K562 (cell line): ENCODE measurements around the gene IPPK. TPM values are rescaled to one million over a fixed set of nuclear protein-coding genes. Genes with fewer than 3 reads are reported as not detected.

Experiments used
- ATAC-seq: fragments of 200-7000 bp; cut with Tn5 transposase; 3 replicates; pipeline ENCODE4 v1.9.1; 2020; ENCODE audit warnings: moderate library complexity
- BruUV-seq: library from RNA; stranded (reverse); fragments of 400-500 nt; replicated peaks from 2 replicates; lab custom pipeline; 2021; lab: Mats Ljungman, UMichigan
- CTCF ChIA-PET: fragments of 300-600 bp; formaldehyde crosslinking; extraction: SDS; loops from one replicate; lab custom pipeline; 2021; ENCODE audit warnings: low intra/inter-chr PET ratio; lab: Yijun Ruan, JAX
- POLR2A ChIA-PET: fragments of 300-600, 350-650 bp; sonication (Branson Sonifier 250); formaldehyde crosslinking; extraction: SDS; loops from one replicate; lab custom pipeline; 2021; ENCODE audit warnings: antibody characterized with exemption, inconsistent platforms; lab: Yijun Ruan, JAX
- DNase-seq, 4 experiments: peaks; one replicate each; pipeline versions ENCODE4 v3.0.0 to v3.0.0-alpha.2; 2011 to 2018; ENCODE audit warnings: low spot score in 3 of 4, mixed read lengths in 3 of 4; ENCODE audit errors: extremely low read depth in 1 of 4
- FAIRE-seq: peaks from 2 replicates; lab custom pipeline; 2011; peaks lifted over from hg19 to GRCh38; lab: Jason Lieb, UNC
- H2AFZ ChIP-seq: 2 replicates; pipeline ENCODE4 v1.6.0; 2011; ENCODE audit warnings: low read depth, low read length, control low read depth, inconsistent platforms
- H3K27ac ChIP-seq: fragments of 200-600 bp; 3 replicates; pipeline ENCODE4 v1.8.0; 2011; ENCODE audit warnings: low read depth, mild to moderate bottlenecking, control low read depth, inconsistent platforms, low read length, moderate library complexity, mixed read lengths; ENCODE audit errors: extremely low read depth
- H3K27me3 ChIP-seq, 2 experiments: fragments of 300-600 bp in 1 of 2; 2 replicates in 1 of 2; 3 replicates in 1 of 2; pipeline versions ENCODE4 v1.6.0 to v1.8.0; 2011; ENCODE audit warnings: inconsistent platforms in 2 of 2, low read length in 2 of 2, mild to moderate bottlenecking in 1 of 2, mixed read lengths in 1 of 2, moderate library complexity in 1 of 2; ENCODE audit not compliant: control insufficient read depth in 2 of 2, insufficient read depth in 2 of 2
- H3K36me3 ChIP-seq: fragments of 300-600 bp; 3 replicates; pipeline ENCODE4 v1.8.0; 2011; ENCODE audit warnings: mild to moderate bottlenecking, low read length, inconsistent platforms; ENCODE audit not compliant: control insufficient read depth, insufficient read depth
- H3K4me1 ChIP-seq, 2 experiments: fragments of 200-600 bp in 1 of 2; replicated peaks in 1 of 2; 2 replicates in 1 of 2; 3 replicates in 1 of 2; pipeline versions ENCODE4 v1.5.1 to v1.8.0; 2011; ENCODE audit warnings: inconsistent platforms in 2 of 2, low read length in 2 of 2, mild to moderate bottlenecking in 1 of 2, mixed read lengths in 1 of 2, moderate library complexity in 1 of 2; ENCODE audit not compliant: control insufficient read depth in 2 of 2, insufficient read depth in 2 of 2
- H3K4me2 ChIP-seq: 2 replicates; pipeline ENCODE4 v1.6.1; 2011; ENCODE audit warnings: low read length, control low read depth, inconsistent platforms, mixed read lengths; ENCODE audit not compliant: insufficient read depth
- H3K4me3 ChIP-seq: fragments of 200-600 bp; sonication (generic), shearing (Covaris generic); 2 replicates; pipeline ENCODE4 v1.5.1; 2016; ENCODE audit warnings: control low read depth, inconsistent platforms
- H3K79me2 ChIP-seq: fragments of 200-600 bp; 3 replicates; pipeline ENCODE4 v1.8.0; 2011; ENCODE audit warnings: low read length, inconsistent platforms; ENCODE audit not compliant: control insufficient read depth, insufficient read depth
- H3K9ac ChIP-seq, 2 experiments: 2 replicates each; pipeline versions ENCODE4 v1.6.0 to v1.6.1; 2011; ENCODE audit warnings: low read depth in 2 of 2, low read length in 2 of 2, control low read depth in 1 of 2, inconsistent platforms in 1 of 2, mild to moderate bottlenecking in 1 of 2, mixed read lengths in 1 of 2; ENCODE audit not compliant: insufficient read depth in 1 of 2
- H3K9me1 ChIP-seq: one replicate; pipeline ENCODE4 v1.6.0; 2011; ENCODE audit warnings: inconsistent platforms, mild to moderate bottlenecking, low read length, moderate library complexity; ENCODE audit not compliant: control insufficient read depth, insufficient read depth
- H3K9me3 ChIP-seq: replicated peaks from 2 replicates; pipeline ENCODE4 v1.5.1; 2011; ENCODE audit warnings: low read depth, low read length, inconsistent platforms; ENCODE audit not compliant: control insufficient read depth, insufficient read depth
- H4K20me1 ChIP-seq: replicated peaks from 2 replicates; pipeline ENCODE4 v1.6.1; 2011; ENCODE audit warnings: low read length, inconsistent platforms, mixed read lengths; ENCODE audit not compliant: control insufficient read depth, insufficient read depth
- E2F3 ChIP-seq: fragments of 250-450 bp; sonication (Bioruptor Pico); IDR thresholded peaks from 2 replicates; pipeline ENCODE4 v1.4.0; 2020; ENCODE audit warnings: mild to moderate bottlenecking
- ETV1 ChIP-seq: fragments of 450-650 bp; conservative IDR thresholded peaks from 2 replicates; pipeline ENCODE4 v1.6.1; 2016; ENCODE audit warnings: missing genetic modification characterization, control low read depth, low read depth, missing compliant biosample characterization
- FOXA3 ChIP-seq, 2 experiments: fragments of 450-650 bp in 1 of 2; sonication (generic) in 1 of 2; formaldehyde crosslinking; IDR thresholded peaks in 1 of 2; conservative IDR thresholded peaks in 1 of 2; 2 replicates each; pipeline versions ENCODE4 v1.4.0 to v1.8.0; 2020 to 2022; ENCODE audit warnings: mild to moderate bottlenecking in 2 of 2, missing genetic modification reagents in 1 of 2
- GATA2 ChIP-seq: sonication (generic); formaldehyde crosslinking; IDR thresholded peaks from 2 replicates; pipeline ENCODE4 v1.4.0; 2020; ENCODE audit warnings: mild to moderate bottlenecking, missing genetic modification reagents
- MTA1 ChIP-seq: fragments of 450-650 bp; IDR thresholded peaks from 2 replicates; pipeline ENCODE4 v1.6.1; 2017; ENCODE audit warnings: borderline replicate concordance
- POLR2H ChIP-seq: IDR thresholded peaks from 2 replicates; pipeline ENCODE4 v1.6.1; 2016; ENCODE audit warnings: missing genetic modification characterization, low read depth, mild to moderate bottlenecking, control low read depth, missing compliant biosample characterization, moderate library complexity
- TFAM ChIP-seq: fragments of 250-450 bp; sonication (Bioruptor Pico); conservative IDR thresholded peaks from 2 replicates; pipeline ENCODE4 v1.5.0; 2021; ENCODE audit warnings: mild to moderate bottlenecking, moderate library complexity
- THRB ChIP-seq: fragments of 450-650 bp; formaldehyde crosslinking; conservative IDR thresholded peaks from 2 replicates; pipeline ENCODE4 v1.4.0; 2022; ENCODE audit warnings: mild to moderate bottlenecking, missing genetic modification characterization
- ZEB2 ChIP-seq: fragments of 450-650 bp; IDR thresholded peaks from 2 replicates; pipeline ENCODE4 v1.6.1; 2016
- ZNF133 ChIP-seq: fragments of 250-450 bp; sonication (Bioruptor Pico); IDR thresholded peaks from 2 replicates; pipeline ENCODE4 v1.4.0; 2020; ENCODE audit warnings: mild to moderate bottlenecking
- ZNF561 ChIP-seq: fragments of 450-650 bp; formaldehyde crosslinking; conservative IDR thresholded peaks from 2 replicates; pipeline ENCODE4 v1.4.0; 2020; ENCODE audit warnings: mild to moderate bottlenecking, moderate library complexity
- ZNF76 ChIP-seq: fragments of 250-450 bp; sonication (Bioruptor Pico); IDR thresholded peaks from 2 replicates; pipeline ENCODE4 v1.4.0; 2020; ENCODE audit warnings: mild to moderate bottlenecking, moderate library complexity, borderline replicate concordance
- WGBS: fragments of 100-300 bp; shearing (Covaris generic); methylation state at CpG from one replicate; pipeline ENCODE4 v1.1.6; 2016; ENCODE audit warnings: low coverage, mixed read lengths; ENCODE audit not compliant: insufficient coverage; ENCODE audit errors: missing lambda C conversion rate; 5-methylcytosine and 5-hydroxymethylcytosine counted together
- in situ Hi-C: fragments of 300-500 bp; cut with MboI; formaldehyde crosslinking; loops from 4 replicates; pipeline ENCODE4 v1.15.0; 2018; ENCODE audit warnings: inconsistent platforms, mixed read lengths
- intact Hi-C: fragments of 100-400 bp; cut with micrococcal nuclease; formaldehyde crosslinking; loops from 2 replicates; pipeline ENCODE4 v1.14.2; 2022
- polyA plus RNA-seq, 8 experiments: library from polyadenylated mRNA; depleted of rRNA in 4 of 8; stranded (reverse) in 5 of 8; unstranded in 3 of 8; fragments of >200 nt; fragmentation: Nextera tagmentation in 2 of 8; fragmentation: Illumina TruSeq in 1 of 8; extraction: Ambion mirVana in 2 of 8; extraction: Trizol in 1 of 8; gene quantifications; 2 replicates each; pipeline versions ENCODE4 v1.2.1 to v1.2.3, GENCODE V29; 2011 to 2014; ENCODE audit warnings: inconsistent platforms in 1 of 8, missing spikeins in 1 of 8
- total RNA-seq, 7 experiments: library from RNA; depleted of rRNA in 6 of 7; stranded (reverse); fragments of >200 nt in 6 of 7; fragmentation: Illumina TruSeq in 2 of 7; extraction: Trizol in 2 of 7; gene quantifications; 2 replicates each; pipeline versions ENCODE4 v1.2.1 to v1.2.3, GENCODE V29; 2011 to 2021; ENCODE audit warnings: low replicate concordance in 1 of 7
- TF ChIP-seq, protein P1 (sequence below): fragments of 450-650 bp; IDR thresholded peaks from 2 replicates; pipeline ENCODE4 v1.6.1; 2016; ENCODE audit warnings: low read depth, mild to moderate bottlenecking, moderate library complexity
- TF ChIP-seq, protein P2 (sequence below): IDR thresholded peaks from 2 replicates; pipeline ENCODE4 v1.6.1; 2011; ENCODE audit not compliant: insufficient read length; ENCODE audit errors: extremely low read depth
- TF ChIP-seq, protein P3 (sequence below): fragments of 450-650 bp; formaldehyde crosslinking; IDR thresholded peaks from 2 replicates; pipeline ENCODE4 v1.4.0; 2022; ENCODE audit warnings: missing genetic modification characterization

The IPPK gene
- total and polyA plus RNA-seq, 9 of the 15 experiments (the other 6 are each of a cell fraction or from before 2014, with no cell fraction given) = 3.1 to 22.2 (median 11.2) TPM

DNA sequence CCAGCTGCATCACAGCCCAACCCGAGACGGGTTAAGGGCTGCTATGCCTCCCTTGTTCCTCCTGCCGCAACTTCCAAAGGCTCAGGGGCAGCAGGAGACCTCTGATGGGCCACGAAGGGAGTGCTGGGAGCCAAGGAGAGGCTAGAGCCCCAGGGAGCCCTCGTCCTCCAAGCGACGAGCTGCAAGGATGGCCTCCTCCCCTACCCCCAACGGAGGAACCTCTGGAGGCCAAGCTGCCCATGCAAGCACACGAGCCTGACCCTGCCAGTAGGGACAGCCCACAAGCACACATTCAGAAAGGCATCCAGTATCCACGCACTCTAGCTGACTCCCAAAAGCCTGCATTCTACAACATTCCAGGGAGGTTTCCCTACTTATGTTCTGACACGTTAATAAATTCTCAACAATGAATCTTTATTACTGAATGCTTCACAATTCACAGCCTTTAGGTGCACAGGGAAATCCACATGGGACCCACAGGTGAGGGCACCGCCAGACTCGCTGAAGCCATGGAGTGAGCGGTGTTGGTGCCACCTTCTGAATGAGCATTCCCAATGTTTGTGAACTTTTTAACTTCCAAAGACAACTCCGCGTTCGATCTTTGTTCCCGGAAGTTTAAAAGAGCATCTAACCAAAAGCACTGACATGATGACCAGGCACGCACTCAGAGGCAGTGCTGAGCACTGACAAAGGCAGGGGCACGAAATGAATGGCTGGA lies 28.7 kb downstream of the IPPK start:
- Histone ChIP-seq H3K9me1 (no peaks in the 10 kb centered on the region), H2AFZ (no peak overlapping the region), H3K4me1 (no peaks in the 10 kb centered on the region), H3K9me3 (no peaks in the 10 kb centered on the region), H3K4me3 (no peak overlapping the region), H4K20me1 (no peaks in the 10 kb centered on the region; the same call in 1 of the 2 replicates), H3K4me2 (no peak overlapping the region), H3K79me2 (no peaks in the 10 kb centered on the region), H3K9ac (no peak overlapping the region; a peak in 1 of 4 replicates), H3K36me3 (peaks cover 84% of the 10 kb centered on the region), H3K27me3 (no peaks in the 10 kb centered on the region), H3K27ac (no peak overlapping the region)
- ChIA-PET CTCF (no interaction called here), POLR2A (interaction anchor here (0.6 kb wide), 1 partner anchor 134 kb away, joined by 3 read pairs; no protein-coding TSS in a partner anchor)
- no TSS peak for BruUV-seq
- intact Hi-C loops (no loop called here), in situ Hi-C loops (no loop called here)
- no peak for FAIRE-seq
- WGBS = 87% methylated on average over 16 of the region's 20 CpGs
- ATAC-seq = no peak
- no peak for DNase-seq
- TF ChIP-seq ZNF76 (CRISPR knock-in tag) (no peak), ZNF133 (CRISPR knock-in tag) (no peak), FOXA3 (CRISPR knock-in tag; conservative IDR thresholded peaks at IDR 0.05 in 1 of 2, IDR thresholded peaks at IDR 0.05 in 1 of 2) (no peak), ZNF561 (no peak), E2F3 (CRISPR knock-in tag) (no peak), GATA2 (CRISPR knock-in tag) (no peak), POLR2H (tag) (no peak), ETV1 (tag) (no peak), MTA1 (no peak), ZEB2 (no peak), TFAM (no peak), THRB (CRISPR knock-in tag) (no peak)
- TF ChIP-seq, protein P1, sequence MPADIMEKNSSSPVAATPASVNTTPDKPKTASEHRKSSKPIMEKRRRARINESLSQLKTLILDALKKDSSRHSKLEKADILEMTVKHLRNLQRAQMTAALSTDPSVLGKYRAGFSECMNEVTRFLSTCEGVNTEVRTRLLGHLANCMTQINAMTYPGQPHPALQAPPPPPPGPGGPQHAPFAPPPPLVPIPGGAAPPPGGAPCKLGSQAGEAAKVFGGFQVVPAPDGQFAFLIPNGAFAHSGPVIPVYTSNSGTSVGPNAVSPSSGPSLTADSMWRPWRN = no peak
- TF ChIP-seq, protein P2, sequence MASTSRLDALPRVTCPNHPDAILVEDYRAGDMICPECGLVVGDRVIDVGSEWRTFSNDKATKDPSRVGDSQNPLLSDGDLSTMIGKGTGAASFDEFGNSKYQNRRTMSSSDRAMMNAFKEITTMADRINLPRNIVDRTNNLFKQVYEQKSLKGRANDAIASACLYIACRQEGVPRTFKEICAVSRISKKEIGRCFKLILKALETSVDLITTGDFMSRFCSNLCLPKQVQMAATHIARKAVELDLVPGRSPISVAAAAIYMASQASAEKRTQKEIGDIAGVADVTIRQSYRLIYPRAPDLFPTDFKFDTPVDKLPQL = no peak
- TF ChIP-seq, protein P3, sequence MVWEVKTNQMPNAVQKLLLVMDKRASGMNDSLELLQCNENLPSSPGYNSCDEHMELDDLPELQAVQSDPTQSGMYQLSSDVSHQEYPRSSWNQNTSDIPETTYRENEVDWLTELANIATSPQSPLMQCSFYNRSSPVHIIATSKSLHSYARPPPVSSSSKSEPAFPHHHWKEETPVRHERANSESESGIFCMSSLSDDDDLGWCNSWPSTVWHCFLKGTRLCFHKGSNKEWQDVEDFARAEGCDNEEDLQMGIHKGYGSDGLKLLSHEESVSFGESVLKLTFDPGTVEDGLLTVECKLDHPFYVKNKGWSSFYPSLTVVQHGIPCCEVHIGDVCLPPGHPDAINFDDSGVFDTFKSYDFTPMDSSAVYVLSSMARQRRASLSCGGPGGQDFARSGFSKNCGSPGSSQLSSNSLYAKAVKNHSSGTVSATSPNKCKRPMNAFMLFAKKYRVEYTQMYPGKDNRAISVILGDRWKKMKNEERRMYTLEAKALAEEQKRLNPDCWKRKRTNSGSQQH (CRISPR knock-in tag) = no peak
